ENCODE data around the gene RNF213.

RNF213 gene

GRCh38 chr17:80427366-80428282 is 167.0 kb downstream of the RNF213 start:
- no peak for DNase-seq (ENCODE audit: low read depth in 1 of 2, low spot score in 1 of 2)
- TF ChIP-seq GABPA (IDR thresholded peaks at IDR 0.05; ENCODE audit: low read depth) (no peak), REST (IDR thresholded peaks at IDR 0.05; ENCODE audit: insufficient replicate concordance, low read depth) (no peak), SPI1 (IDR thresholded peaks at IDR 0.05; ENCODE audit: borderline replicate concordance, low read depth) (no peak), CTCF (IDR thresholded peaks at IDR 0.05; ENCODE audit: insufficient read depth, low read length) (no peak), POLR2AphosphoS5 (IDR thresholded peaks at IDR 0.05; ENCODE audit: low read depth) (no peak)
- Histone ChIP-seq H3K27ac (replicated peaks) (no peak overlapping the region), H3K4me3 (replicated peaks; ENCODE audit: insufficient read depth, low read length) (no peak overlapping the region), H3K27me3 (ENCODE audit: insufficient read depth, poor library complexity, severe bottlenecking) (peaks cover 6% of the 10 kb centered on the region)

- TF ChIP-seq POLR2AphosphoS5 (IDR thresholded peaks at IDR 0.05; ENCODE audit: low read depth) (no peak), CTCF (IDR thresholded peaks at IDR 0.05; ENCODE audit: insufficient read depth, low read length) (no peak), SPI1 (IDR thresholded peaks at IDR 0.05; ENCODE audit: borderline replicate concordance, low read depth) (no peak), REST (IDR thresholded peaks at IDR 0.05; ENCODE audit: insufficient replicate concordance, low read depth) (no peak), GABPA (IDR thresholded peaks at IDR 0.05; ENCODE audit: low read depth) (no peak)
- no peak overlapping the region for H3K4me3 ChIP-seq (replicated peaks; ENCODE audit: insufficient read depth, low read length)
- H3K27me3 ChIP-seq (ENCODE audit: insufficient read depth, poor library complexity, severe bottlenecking), result peaks cover 6% of the 10 kb centered on the region
- no peak for DNase-seq (ENCODE audit: low read depth in 1 of 2, low spot score in 1 of 2)
- no peak overlapping the region for H3K27ac ChIP-seq (replicated peaks)
Measured at GRCh38 chr17:80428363-80428762, 167.7 kb downstream of the RNF213 start.

GRCh38 chr17:80428796-80429195 is 168.1 kb downstream of the RNF213 start:
- Histone ChIP-seq H3K4me3 (replicated peaks; ENCODE audit: insufficient read depth, low read length) (no peak overlapping the region), H3K27me3 (ENCODE audit: insufficient read depth, poor library complexity, severe bottlenecking) (peaks cover 6% of the 10 kb centered on the region), H3K27ac (replicated peaks) (no peak overlapping the region)
- TF ChIP-seq GABPA (IDR thresholded peaks at IDR 0.05; ENCODE audit: low read depth) (no peak), POLR2AphosphoS5 (IDR thresholded peaks at IDR 0.05; ENCODE audit: low read depth) (no peak), CTCF (IDR thresholded peaks at IDR 0.05; ENCODE audit: insufficient read depth, low read length) (no peak), REST (IDR thresholded peaks at IDR 0.05; ENCODE audit: insufficient replicate concordance, low read depth) (no peak), SPI1 (IDR thresholded peaks at IDR 0.05; ENCODE audit: borderline replicate concordance, low read depth) (no peak)
- peak in 1 of 2 experiments; percentile 25 for DNase-seq (ENCODE audit: low read depth in 1 of 2, low spot score in 1 of 2)
